ENCODE measurements around the gene RGP1. TPM values are rescaled to one million over a fixed set of nuclear protein-coding genes. Genes with fewer than 3 reads are reported as not detected.

RGP1 gene
- total RNA-seq, 1 donor from 2014 or later: 16.2 TPM

- no peak for TF ChIP-seq CTCF (IDR thresholded peaks at IDR 0.05)
- no peak for TF ChIP-seq POLR2A (IDR thresholded peaks at IDR 0.05)
- no peak for TF ChIP-seq POLR2AphosphoS5 (IDR thresholded peaks at IDR 0.05; ENCODE audit: insufficient read depth in 1 of 2, low read depth in 1 of 2)
- Histone ChIP-seq H3K9me3 (no peaks in the 10 kb centered on the region), H3K27ac (no peak overlapping the region), H3K4me1 (peaks cover 1% of the 10 kb centered on the region), H3K27me3 (no peaks in the 10 kb centered on the region), H3K36me3 (peaks cover 0 to 26% of the 10 kb centered on the region in 2 donors), H3K4me3 (no peak overlapping the region)
- intact Hi-C loops (cut with DNase I): no loop called here
- DNase-seq (ENCODE audit: extremely low spot score in 2 of 2): no peak
Measured at GRCh38 chr9:35806101-35806500, 57.0 kb downstream of the RGP1 start.

Small RNA genes within 50 kb of the gene (microRNA-seq; reads per million reads assigned to microRNA genes)
- gene MIR6852 (ENCODE audit: borderline number of aligned reads, borderline replicate concordance) (not detected), gene MIR6853 (ENCODE audit: borderline number of aligned reads, borderline replicate concordance) (not detected)

Small RNA genes within 50 kb of the gene (small RNA-seq; reads per million reads assigned to genes)
- not detected for gene MIR6853

Other genes starting within 250 kb of the RGP1 start
- gene TESK1, start 144.0 kb upstream of the RGP1 start, total RNA-seq: 29.7 TPM
- 5.6 TPM for gene CD72, start 130.9 kb upstream of the RGP1 start, total RNA-seq
- gene SIT1, start 98.4 kb upstream of the RGP1 start, total RNA-seq: 2.5 TPM
- 8,462 TPM for gene RMRP, start 91.3 kb upstream of the RGP1 start, total RNA-seq
- gene CCDC107, start 91.0 kb upstream of the RGP1 start, total RNA-seq: 17.2 TPM
- gene ARHGEF39, start 84.1 kb upstream of the RGP1 start, total RNA-seq: 1.2 TPM
- 0.98 TPM for gene CA9, start 75.4 kb upstream of the RGP1 start, total RNA-seq
- 460 TPM for gene TPM2, start 59.4 kb upstream of the RGP1 start, total RNA-seq
- 268 TPM for gene TLN1, start 17.1 kb upstream of the RGP1 start, total RNA-seq
- 35.1 TPM for gene CREB3, start 16.6 kb upstream of the RGP1 start, total RNA-seq
- 77.3 TPM for gene GBA2, start 59 bp upstream of the RGP1 start, total RNA-seq
- not detected for gene MSMP, start 5.0 kb downstream of the RGP1 start, total RNA-seq
- gene NPR2, start 42.3 kb downstream of the RGP1 start, total RNA-seq: 17.2 TPM
- gene SPAG8, start 63.0 kb downstream of the RGP1 start, total RNA-seq: not detected
- 24.1 TPM for gene HINT2, start 65.8 kb downstream of the RGP1 start, total RNA-seq
- not detected for gene FAM221B, start 79.4 kb downstream of the RGP1 start, total RNA-seq
- gene TMEM8B, start 79.9 kb downstream of the RGP1 start, total RNA-seq: 11.3 TPM
- gene OR13J1, start 121.1 kb downstream of the RGP1 start, total RNA-seq: not detected
- gene HRCT1, start 156.9 kb downstream of the RGP1 start, total RNA-seq: 5.4 TPM
- gene SPAAR, start 160.2 kb downstream of the RGP1 start, total RNA-seq: 0.49 TPM
- not detected for gene OR2S2, start 208.9 kb downstream of the RGP1 start, total RNA-seq

Data from vagina (tissue), 2 donors.